AG04450 (cell line): ENCODE data around the gene CACNA1C. TPM values are rescaled to one million over a fixed set of nuclear protein-coding genes. Genes with fewer than 3 reads are reported as not detected.

Experiments used
- CTCF ChIA-PET: fragments of 300-600, 350-600 bp; formaldehyde crosslinking; extraction: SDS; loops from one replicate; lab custom pipeline; 2022; ENCODE audit warnings: antibody characterized with exemption, inconsistent platforms; lab: Charles Lee
- POLR2A ChIA-PET: fragments of 350-600 bp; formaldehyde crosslinking; extraction: SDS; loops from one replicate; lab custom pipeline; 2021; ENCODE audit warnings: antibody characterized with exemption, inconsistent platforms; lab: Yijun Ruan, JAX
- DNase-seq: peaks from one replicate; pipeline ENCODE4 v3.0.0-alpha.2; 2011; ENCODE audit warnings: low read depth, low spot score
- H3K27ac ChIP-seq: one replicate; pipeline ENCODE4 v1.5.1; 2012; ENCODE audit warnings: low read depth, low read length, control low read depth
- H3K27me3 ChIP-seq: one replicate; pipeline ENCODE4 v1.6.0; 2012; ENCODE audit warnings: low read length; ENCODE audit not compliant: control insufficient read depth, insufficient read depth
- H3K4me3 ChIP-seq: 2 replicates; pipeline ENCODE4 v1.5.1; 2011; ENCODE audit warnings: mild to moderate bottlenecking, low read depth, low read length, control low read depth
- H3K9me3 ChIP-seq: 2 replicates; pipeline ENCODE4 v1.5.1; 2012; ENCODE audit warnings: low read length; ENCODE audit not compliant: control insufficient read depth, insufficient read depth
- CTCF ChIP-seq: IDR thresholded peaks from 2 replicates; pipeline ENCODE4 v1.5.1; 2011; ENCODE audit warnings: low read depth, low read length, control low read depth, inconsistent platforms
- polyA plus RNA-seq: library from polyadenylated mRNA; depleted of rRNA; stranded (reverse); fragments of >200 nt; gene quantifications from 2 replicates; pipeline ENCODE4 v1.2.3, GENCODE V29; 2011

Gene CACNA1C
- polyA plus RNA-seq, 1 experiment: 5.9 TPM

DNA sequence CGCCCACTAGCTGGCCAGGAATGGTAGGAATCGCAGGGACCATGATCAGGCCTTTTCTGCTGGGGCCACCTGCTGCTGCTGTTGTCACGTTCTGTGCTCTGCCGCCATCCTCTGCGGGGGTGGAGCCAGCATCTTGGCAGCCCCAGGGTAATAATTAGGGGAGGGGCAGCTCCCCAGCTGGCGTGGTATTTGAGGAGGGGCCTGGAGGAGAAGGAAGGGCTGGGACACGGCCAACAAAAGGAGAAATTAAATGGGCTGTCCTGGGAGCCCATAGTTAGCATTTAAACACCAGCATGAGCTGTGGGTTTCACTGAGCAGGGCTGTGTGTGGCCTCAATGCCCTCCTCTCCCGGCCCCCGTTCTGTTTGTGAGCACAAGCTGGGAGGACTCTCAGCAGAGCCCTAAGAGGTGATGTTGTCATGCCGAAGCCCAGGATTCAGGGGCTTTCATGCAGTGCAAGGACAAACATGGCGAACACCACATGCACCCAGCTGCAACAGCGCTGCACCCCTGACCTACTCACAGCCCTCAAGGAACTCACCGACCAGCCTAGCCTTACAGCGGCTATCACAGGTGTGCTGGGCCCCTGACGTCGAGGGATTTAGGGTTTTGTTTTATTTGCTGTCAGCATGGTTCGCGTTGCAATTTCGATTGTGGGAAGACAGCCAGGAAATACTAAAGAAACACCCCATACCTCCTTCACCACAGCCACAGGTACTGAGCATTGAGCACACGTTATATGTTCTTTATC is 324.3 kb downstream of the CACNA1C start:
- Histone ChIP-seq H3K9me3 (no peaks in the 10 kb centered on the region; the same call in 1 of the 2 replicates), H3K4me3 (no peak overlapping the region), H3K27ac (no peak overlapping the region), H3K27me3 (peaks cover 2% of the 10 kb centered on the region)
- CTCF ChIA-PET: interaction anchor here (1.9 kb wide), 1 partner anchor 17 kb away, joined by 10 read pairs; no protein-coding TSS in a partner anchor
- no peak for DNase-seq
- no peak for TF ChIP-seq CTCF
- POLR2A ChIA-PET: no interaction called here

DNA sequence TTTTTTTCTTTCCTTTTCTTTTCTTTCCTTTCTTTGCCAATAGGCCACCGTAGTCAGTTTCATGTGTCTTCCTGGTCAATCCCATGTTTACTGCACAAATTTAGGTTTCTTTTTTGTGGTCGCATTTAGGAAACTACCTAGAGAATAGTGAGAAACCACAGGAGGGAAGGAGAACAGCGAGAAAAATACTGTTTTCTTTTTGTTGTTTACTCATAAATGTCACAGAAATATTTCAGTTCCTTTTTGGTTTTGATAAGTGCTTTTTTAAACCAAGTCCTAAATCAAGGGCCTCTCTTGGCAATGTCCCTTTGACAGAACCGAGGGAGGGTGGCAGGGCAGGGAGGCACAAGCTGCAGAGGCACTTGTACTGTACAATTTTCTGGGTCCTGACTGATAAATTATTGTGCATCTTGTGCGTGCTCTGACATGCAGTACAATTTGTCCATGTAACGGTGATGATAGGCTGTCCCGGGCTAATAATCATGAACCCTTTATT is 326.1 kb downstream of the CACNA1C start:
- no peak for DNase-seq
- Histone ChIP-seq H3K27me3 (peaks cover 2% of the 10 kb centered on the region), H3K4me3 (no peak overlapping the region), H3K9me3 (no peaks in the 10 kb centered on the region), H3K27ac (no peak overlapping the region)
- ChIA-PET POLR2A (no interaction called here), CTCF (no interaction called here)
- TF ChIP-seq CTCF: no peak

DNA sequence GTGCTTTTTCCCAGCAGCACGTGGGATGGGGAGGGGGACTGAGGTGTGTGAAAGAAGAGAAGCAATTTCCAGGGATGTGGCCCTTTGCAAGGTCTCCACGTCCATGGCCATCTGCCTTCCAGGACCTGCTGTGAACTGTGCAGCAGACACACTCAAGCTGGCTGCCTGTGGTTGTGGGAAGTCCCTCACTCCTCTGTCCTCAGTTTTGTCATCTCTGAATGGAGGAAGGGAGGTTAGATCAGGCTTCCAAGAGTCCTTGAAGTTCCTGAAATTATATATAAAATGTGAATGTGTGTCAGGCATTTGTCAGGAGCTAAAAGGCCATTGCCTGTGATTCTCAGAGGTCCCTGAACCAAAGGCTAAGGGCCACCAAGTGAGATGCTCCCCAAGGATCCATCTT is 328.2 kb downstream of the CACNA1C start:
- POLR2A ChIA-PET: interaction anchor here (0.6 kb wide), 1 partner anchor 78 kb away, joined by 5 read pairs; no protein-coding TSS in a partner anchor
- TF ChIP-seq CTCF: no peak
- DNase-seq: no peak

DNA sequence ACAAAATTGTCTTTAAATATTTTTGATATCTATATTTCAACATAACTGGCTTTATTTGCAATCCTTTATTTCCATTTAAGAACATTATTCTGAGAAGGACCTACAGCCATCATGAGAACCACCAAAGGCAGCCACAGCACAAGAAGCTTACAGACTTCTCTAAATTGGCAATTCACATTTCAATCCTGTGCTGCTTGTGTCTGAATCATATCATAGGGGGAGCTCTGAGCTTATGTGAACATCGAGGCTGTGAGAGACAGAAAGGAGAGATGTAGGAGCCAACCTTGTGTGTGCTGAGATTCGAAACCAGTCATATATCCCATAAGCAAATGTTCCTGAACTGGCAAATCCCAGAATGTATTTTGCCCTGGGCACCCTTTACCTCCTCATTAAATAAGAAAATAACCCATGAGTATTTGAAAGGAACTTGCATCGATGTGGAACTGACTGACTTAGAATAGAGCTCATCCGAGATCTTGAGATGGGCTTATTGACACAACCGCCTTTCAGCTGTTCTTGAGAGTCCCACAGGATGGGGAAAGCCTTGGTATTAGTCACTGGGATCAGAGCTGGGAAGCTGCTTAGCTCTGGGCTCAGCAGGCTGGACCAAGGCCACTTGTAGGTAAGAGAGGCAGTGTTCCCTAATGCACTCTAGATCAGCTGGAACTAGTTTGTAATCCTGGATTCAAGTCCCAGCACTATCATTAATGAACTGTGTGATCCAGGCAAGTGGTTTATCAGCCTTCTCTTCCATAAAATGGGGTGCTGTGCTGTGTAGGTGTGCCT is 329.8 kb downstream of the CACNA1C start:
- no peak for DNase-seq
- POLR2A ChIA-PET: no interaction called here
- CTCF ChIA-PET: interaction anchor here (1.0 to 1.1 kb wide), 2 partner anchors 12 to 91 kb away, joined by 3 to 4 read pairs; no protein-coding TSS in a partner anchor

More for the DNA sequence above, 328.2 kb downstream of the CACNA1C start:
- no peak overlapping the region for H3K27ac ChIP-seq
- H3K27me3 ChIP-seq: no peaks in the 10 kb centered on the region
- no peak overlapping the region for H3K4me3 ChIP-seq
- CTCF ChIA-PET: interaction anchor here (0.9 kb wide), 1 partner anchor 15 kb away, joined by 4 read pairs; no protein-coding TSS in a partner anchor
- no peaks in the 10 kb centered on the region for H3K9me3 ChIP-seq

More for the DNA sequence above, 329.8 kb downstream of the CACNA1C start:
- Histone ChIP-seq H3K27ac (peak overlapping the region; percentile 11), H3K9me3 (no peaks in the 10 kb centered on the region), H3K4me3 (no peak overlapping the region), H3K27me3 (no peaks in the 10 kb centered on the region)
- peak; percentile 14; the same call in 1 of the 2 replicates for TF ChIP-seq CTCF
